Activated naive CD8-positive, alpha-beta T cell treated with anti-CD3 and anti-CD28 coated beads, Interleukin-2, amount 10 ng/mL, durations not matched to agents 7 days and 5 days (primary cell): ENCODE measurements around the gene PSEN2. TPM values are rescaled to one million over a fixed set of nuclear protein-coding genes. Genes with fewer than 3 reads are reported as not detected.

Experiments used
- ATAC-seq: fragments of 150-1000 bp; cut with Tn5 transposase; one replicate; pipeline ENCODE4 v1.10.0; 2021; ENCODE audit warnings: low read depth, moderate library complexity
- POLR2A ChIA-PET: fragments of 350-600 bp; sonication (Branson Sonifier 250); formaldehyde crosslinking; loops from one replicate; lab custom pipeline; 2021; ENCODE audit warnings: antibody characterized with exemption; lab: Charles Lee
- DNase-seq: peaks from one replicate; pipeline ENCODE4 v3.0.0; 2021
- H3K27ac Mint-ChIP-seq: one replicate; pipeline ENCODE4 v1.8.0; 2022; ENCODE audit warnings: mild to moderate bottlenecking, mixed read lengths
- H3K27me3 Mint-ChIP-seq: one replicate; pipeline ENCODE4 v1.8.0; 2022; ENCODE audit warnings: mild to moderate bottlenecking, moderate library complexity, mixed read lengths
- H3K36me3 Mint-ChIP-seq: one replicate; pipeline ENCODE4 v1.8.0; 2021; ENCODE audit warnings: mild to moderate bottlenecking, mixed read lengths
- H3K4me1 Mint-ChIP-seq: one replicate; pipeline ENCODE4 v1.8.0; 2021; ENCODE audit warnings: mixed read lengths
- H3K4me3 Mint-ChIP-seq: one replicate; pipeline ENCODE4 v1.8.0; 2022; ENCODE audit warnings: mild to moderate bottlenecking, moderate library complexity, mixed read lengths
- H3K9me3 Mint-ChIP-seq: one replicate; pipeline ENCODE4 v1.8.0; 2021; ENCODE audit warnings: mixed read lengths
- total RNA-seq, 2 experiments: library from RNA; stranded (reverse); gene quantifications; one replicate each; pipeline ENCODE4 v1.2.3, GENCODE V29; 2021

The PSEN2 gene
- total RNA-seq, 2 experiments from 2014 or later, result 6.4 to 7.2 TPM

DNA sequence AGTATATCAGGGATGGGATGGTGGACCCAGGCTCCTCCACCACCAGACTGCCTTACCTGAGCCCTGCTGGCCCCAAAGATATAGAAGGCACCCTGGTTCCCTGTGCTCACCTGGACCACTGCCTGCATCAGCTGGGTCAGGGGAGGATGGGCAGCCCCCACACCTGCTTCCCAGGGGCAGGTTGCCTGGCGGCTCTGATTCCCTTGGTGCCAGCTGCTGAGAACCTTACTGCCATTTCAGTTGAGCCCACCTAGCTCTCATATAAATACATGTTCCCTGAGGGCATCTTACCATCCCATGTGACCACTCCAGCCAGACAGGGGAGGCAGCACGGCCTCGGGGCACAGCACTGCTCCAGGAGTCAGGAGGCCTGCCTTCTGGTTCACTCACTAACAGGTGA, 24.4 kb downstream of the PSEN2 start:
- H3K36me3 Mint-ChIP-seq, result no peaks in the 10 kb centered on the region
- no peak overlapping the region for H3K4me3 Mint-ChIP-seq
- POLR2A ChIA-PET, result no interaction called here
- ATAC-seq, result no peak
- H3K4me1 Mint-ChIP-seq, result no peaks in the 10 kb centered on the region
- no peaks in the 10 kb centered on the region for H3K27me3 Mint-ChIP-seq
- no peak for DNase-seq
- no peaks in the 10 kb centered on the region for H3K9me3 Mint-ChIP-seq
- no peak overlapping the region for H3K27ac Mint-ChIP-seq

DNA sequence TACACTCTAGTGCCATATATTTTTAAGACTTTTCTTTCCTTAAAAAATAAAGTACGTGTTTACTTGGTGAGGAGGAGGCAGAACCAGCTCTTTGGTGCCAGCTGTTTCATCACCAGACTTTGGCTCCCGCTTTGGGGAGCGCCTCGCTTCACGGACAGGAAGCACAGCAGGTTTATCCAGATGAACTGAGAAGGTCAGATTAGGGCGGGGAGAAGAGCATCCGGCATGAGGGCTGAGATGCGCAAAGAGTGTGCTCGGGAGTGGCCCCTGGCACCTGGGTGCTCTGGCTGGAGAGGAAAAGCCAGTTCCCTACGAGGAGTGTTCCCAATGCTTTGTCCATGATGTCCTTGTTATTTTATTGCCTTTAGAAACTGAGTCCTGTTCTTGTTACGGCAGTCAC, 25.2 kb downstream of the PSEN2 start:
- no peak overlapping the region for H3K4me3 Mint-ChIP-seq
- H3K36me3 Mint-ChIP-seq, result no peaks in the 10 kb centered on the region
- POLR2A ChIA-PET, result no interaction called here
- no peaks in the 10 kb centered on the region for H3K4me1 Mint-ChIP-seq
- H3K9me3 Mint-ChIP-seq, result no peaks in the 10 kb centered on the region
- DNase-seq (no peak), ATAC-seq (no peak)
- no peaks in the 10 kb centered on the region for H3K27me3 Mint-ChIP-seq
- no peak overlapping the region for H3K27ac Mint-ChIP-seq

DNA sequence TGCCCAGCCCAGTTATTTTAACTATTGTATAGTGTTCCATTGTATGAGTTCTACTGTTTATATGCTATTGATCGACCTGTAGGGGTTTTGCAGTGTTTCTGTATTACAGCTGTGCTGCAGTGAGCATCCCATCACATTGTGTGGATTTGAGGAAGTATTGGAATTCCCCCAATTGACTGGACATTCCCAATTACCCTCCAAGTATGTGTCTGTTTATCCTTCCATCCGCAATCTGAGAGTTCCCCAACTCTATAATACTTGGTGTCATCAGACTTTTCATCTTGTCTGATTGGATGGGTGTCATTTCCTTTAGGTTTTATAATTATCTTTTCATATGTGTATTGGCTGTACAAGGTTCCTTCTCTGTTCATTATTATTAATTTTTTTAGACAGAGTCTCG, 27.8 kb downstream of the PSEN2 start:
- Mint-ChIP-seq H3K36me3 (no peaks in the 10 kb centered on the region), H3K4me3 (no peak overlapping the region), H3K9me3 (no peaks in the 10 kb centered on the region), H3K4me1 (no peaks in the 10 kb centered on the region), H3K27ac (no peak overlapping the region), H3K27me3 (no peaks in the 10 kb centered on the region)
- ATAC-seq (no peak), DNase-seq (no peak)
- POLR2A ChIA-PET, result interaction anchor here (0.5 kb wide), 1 partner anchor 41 kb away, joined by 3 read pairs; no protein-coding TSS in a partner anchor

DNA sequence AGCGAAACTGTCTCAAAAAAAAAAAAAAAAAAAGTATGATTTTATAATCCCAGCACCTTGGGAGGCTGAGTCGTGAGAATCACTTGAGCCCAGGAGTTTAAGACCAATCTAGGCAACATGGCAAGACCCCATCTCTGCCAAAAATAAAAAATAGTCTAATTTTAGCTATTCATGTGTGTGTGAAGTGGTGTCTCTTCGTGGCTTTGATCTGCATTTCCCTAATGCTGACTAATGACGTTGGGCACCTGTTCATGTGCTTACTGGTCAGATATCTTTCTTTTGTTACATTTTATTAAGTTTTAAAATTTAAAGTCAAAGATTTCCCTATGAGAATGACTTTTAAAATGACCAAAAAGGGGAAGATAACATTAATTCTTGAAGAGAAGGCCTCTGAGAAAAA, 31.0 kb downstream of the PSEN2 start:
- Mint-ChIP-seq H3K27ac (no peak overlapping the region), H3K36me3 (no peaks in the 10 kb centered on the region), H3K27me3 (no peaks in the 10 kb centered on the region), H3K4me1 (no peaks in the 10 kb centered on the region), H3K9me3 (no peaks in the 10 kb centered on the region), H3K4me3 (no peak overlapping the region)
- DNase-seq, result no peak
- POLR2A ChIA-PET, result no interaction called here
- no peak for ATAC-seq

DNA sequence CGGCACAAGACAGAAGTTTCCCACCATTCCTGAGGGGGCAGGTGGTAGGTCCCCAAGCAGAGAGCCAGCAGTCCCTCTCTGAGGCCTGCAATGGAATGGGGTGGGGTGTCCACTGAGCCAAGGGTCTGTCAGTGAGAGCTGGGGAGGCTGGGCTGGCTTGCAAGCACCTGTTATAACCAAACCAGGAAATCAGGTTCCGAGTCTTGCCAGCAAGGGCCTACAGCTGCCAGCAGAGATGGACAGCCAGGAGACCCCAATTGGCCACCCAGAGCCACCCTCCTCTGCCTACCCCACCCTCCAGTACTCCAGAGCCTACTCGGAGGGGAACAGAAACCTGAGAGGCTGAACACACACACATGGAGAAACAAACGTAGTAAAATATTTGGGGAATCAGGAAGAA, 32.2 kb downstream of the PSEN2 start:
- Mint-ChIP-seq H3K4me1 (no peaks in the 10 kb centered on the region), H3K27ac (no peak overlapping the region), H3K27me3 (no peaks in the 10 kb centered on the region), H3K4me3 (no peak overlapping the region), H3K36me3 (no peaks in the 10 kb centered on the region), H3K9me3 (no peaks in the 10 kb centered on the region)
- POLR2A ChIA-PET, result no interaction called here
- DNase-seq (no peak), ATAC-seq (no peak)

DNA sequence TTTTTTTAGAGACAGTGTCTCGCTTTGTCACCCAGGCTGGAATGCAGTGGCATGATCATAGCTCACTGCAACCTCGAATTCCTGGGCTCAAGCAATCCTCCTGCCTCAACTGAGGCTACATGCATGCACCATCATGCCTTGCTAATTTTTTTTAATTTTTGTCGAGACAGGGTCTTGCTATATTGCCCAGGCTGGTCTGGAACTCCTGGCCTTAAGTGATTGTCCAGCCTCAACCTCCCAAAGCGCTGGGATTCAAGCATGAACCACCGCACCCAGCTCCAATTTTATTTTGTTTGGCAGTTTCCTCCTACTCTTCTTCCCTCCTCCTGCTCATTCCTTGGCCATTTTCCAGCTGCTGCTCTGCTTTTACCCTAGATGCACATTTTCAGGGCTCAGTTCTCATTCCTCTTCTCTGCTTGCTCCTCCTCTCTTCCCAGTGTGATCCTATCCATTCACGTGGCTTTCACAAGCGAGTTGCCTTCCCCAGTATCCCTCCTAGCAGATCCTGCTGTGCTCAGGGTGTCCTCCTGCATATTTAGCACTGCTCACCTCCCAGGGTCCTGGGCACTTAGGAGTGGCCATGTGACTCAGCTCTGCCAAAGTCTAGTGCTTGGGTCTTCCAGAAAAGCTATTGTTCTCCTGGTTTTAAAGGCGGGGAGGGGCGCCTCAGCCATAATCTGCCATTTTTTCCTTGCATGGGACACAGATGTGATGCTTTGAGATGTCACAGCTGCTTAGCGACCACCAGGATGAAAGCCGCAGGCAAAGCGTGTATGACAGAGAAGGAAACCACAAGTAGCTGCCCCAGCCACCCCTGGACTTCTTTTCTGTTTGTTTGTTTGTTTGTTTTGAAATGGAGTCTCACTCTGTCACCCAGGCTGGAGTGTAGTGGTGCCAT, 33.7 kb downstream of the PSEN2 start:
- Mint-ChIP-seq H3K4me3 (no peak overlapping the region), H3K36me3 (no peaks in the 10 kb centered on the region), H3K9me3 (no peaks in the 10 kb centered on the region), H3K4me1 (no peaks in the 10 kb centered on the region), H3K27me3 (no peaks in the 10 kb centered on the region), H3K27ac (no peak overlapping the region)
- POLR2A ChIA-PET, result interaction anchor here (0.5 kb wide), 1 partner anchor 35 kb away, joined by 7 read pairs; no protein-coding TSS in a partner anchor
- no peak for DNase-seq
- no peak for ATAC-seq

DNA sequence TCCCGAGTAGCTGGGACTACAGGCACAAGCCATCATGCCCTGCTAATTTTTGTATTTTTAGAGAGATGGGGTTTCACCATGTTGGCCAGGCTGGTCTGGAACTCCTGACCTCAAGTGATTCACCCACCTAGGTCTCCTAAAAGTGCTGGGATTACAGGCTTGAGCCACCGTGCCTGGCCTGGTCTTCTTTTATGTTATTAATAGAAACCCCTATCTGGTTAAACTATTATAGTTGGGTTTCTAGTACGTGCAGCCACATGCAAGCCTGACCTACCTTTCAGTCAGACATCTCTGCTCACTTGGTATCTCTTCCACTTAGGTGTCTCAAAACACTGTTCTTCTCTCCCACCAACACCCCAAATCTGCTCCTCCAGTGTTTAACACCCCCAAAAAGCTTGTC, 34.4 kb downstream of the PSEN2 start:
- POLR2A ChIA-PET, result interaction anchor here (0.5 kb wide), 1 partner anchor 34 kb away, joined by 7 read pairs; no protein-coding TSS in a partner anchor
- Mint-ChIP-seq H3K36me3 (no peaks in the 10 kb centered on the region), H3K4me1 (no peaks in the 10 kb centered on the region), H3K4me3 (no peak overlapping the region), H3K27me3 (no peaks in the 10 kb centered on the region), H3K27ac (no peak overlapping the region), H3K9me3 (no peaks in the 10 kb centered on the region)
- no peak for DNase-seq
- no peak for ATAC-seq

DNA sequence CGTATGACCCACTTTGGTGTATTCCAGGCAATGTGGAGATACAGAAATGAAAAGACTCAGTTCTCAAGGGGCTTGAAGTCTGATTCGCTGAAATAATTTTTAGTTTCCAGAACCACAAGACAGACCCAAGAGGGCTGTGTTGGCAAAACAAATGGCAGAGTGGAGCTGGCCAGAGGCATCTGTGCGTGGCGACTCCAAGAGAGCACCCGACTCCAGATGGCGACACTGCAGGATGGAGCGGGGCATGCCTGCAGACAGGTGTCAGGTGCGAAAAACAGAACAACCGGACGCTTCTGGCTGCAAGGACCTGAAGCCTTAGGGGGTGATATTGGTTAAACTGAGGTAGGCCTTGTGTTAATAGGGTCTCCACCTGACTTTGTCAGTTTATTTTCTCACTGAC, 38.0 kb downstream of the PSEN2 start:
- POLR2A ChIA-PET, result no interaction called here
- no peaks in the 10 kb centered on the region for H3K27me3 Mint-ChIP-seq
- H3K27ac Mint-ChIP-seq, result no peak overlapping the region

DNA sequence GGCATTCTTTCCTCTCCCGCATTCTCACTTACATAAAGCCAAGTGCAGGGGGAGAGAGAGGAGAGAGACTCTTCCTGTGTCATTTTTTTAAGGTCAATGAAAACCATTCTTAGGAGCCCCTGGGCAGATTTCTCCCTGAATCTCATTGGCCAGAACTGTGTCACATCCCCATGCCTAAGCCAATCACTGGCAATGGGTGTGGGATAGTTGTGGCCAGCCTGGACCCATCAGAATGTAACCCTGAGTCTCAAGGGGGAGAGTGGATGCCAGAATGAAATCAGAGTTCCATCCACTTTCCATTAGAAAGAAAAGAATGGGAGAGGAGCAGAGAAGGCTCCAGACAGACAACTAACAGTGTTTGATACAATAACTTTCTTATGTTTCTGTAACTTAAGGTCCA, 38.5 kb downstream of the PSEN2 start:
- no peaks in the 10 kb centered on the region for H3K9me3 Mint-ChIP-seq
- no peaks in the 10 kb centered on the region for H3K4me1 Mint-ChIP-seq
- H3K27ac Mint-ChIP-seq, result no peak overlapping the region
- DNase-seq, result no peak
- POLR2A ChIA-PET, result no interaction called here
- no peaks in the 10 kb centered on the region for H3K27me3 Mint-ChIP-seq
- no peaks in the 10 kb centered on the region for H3K36me3 Mint-ChIP-seq
- no peak for ATAC-seq
- no peak overlapping the region for H3K4me3 Mint-ChIP-seq

More for the DNA sequence above, 38.0 kb downstream of the PSEN2 start:
- no peak overlapping the region for H3K4me3 Mint-ChIP-seq
- DNase-seq, result no peak
- no peaks in the 10 kb centered on the region for H3K9me3 Mint-ChIP-seq
- no peaks in the 10 kb centered on the region for H3K36me3 Mint-ChIP-seq
- no peak for ATAC-seq
- no peaks in the 10 kb centered on the region for H3K4me1 Mint-ChIP-seq

DNA sequence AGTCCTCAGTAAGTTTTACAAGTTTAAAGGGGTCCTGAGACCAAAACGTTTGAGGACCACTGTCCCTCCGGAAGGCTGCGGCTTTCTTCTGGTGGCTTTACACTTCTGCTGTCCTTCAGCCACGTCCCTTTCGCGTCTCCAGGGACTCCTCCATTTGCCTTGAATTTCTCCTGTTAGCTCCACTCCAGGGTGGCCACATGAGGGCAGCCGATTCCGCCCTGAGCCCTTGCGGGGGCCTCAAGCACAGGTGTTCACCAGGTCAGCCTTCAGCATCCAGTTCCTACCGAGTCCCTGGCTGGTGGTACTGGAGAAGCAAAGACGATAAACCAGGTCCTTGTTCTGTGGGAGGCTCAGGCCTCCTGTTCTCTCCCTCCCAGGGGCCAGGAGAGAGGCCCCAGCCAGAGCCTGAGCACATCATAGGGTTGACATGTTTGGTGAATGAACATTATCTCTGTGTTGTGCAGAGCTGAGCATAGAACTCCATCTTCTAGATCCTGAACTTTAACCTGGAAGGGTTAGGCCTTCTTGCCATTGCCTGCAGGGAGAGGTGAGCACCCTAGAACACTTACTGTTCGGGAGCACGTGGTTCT, 42.3 kb downstream of the PSEN2 start:
- no peaks in the 10 kb centered on the region for H3K36me3 Mint-ChIP-seq
- POLR2A ChIA-PET, result interaction anchor here (1.1 kb wide), 1 partner anchor 201 kb away, joined by 3 read pairs; no protein-coding TSS in a partner anchor
- ATAC-seq, result peak; percentile 80
- no peak overlapping the region for H3K4me3 Mint-ChIP-seq
- peak; percentile 51 for DNase-seq
- H3K9me3 Mint-ChIP-seq, result no peaks in the 10 kb centered on the region
- no peaks in the 10 kb centered on the region for H3K27me3 Mint-ChIP-seq
- no peaks in the 10 kb centered on the region for H3K4me1 Mint-ChIP-seq
- H3K27ac Mint-ChIP-seq, result no peak overlapping the region

DNA sequence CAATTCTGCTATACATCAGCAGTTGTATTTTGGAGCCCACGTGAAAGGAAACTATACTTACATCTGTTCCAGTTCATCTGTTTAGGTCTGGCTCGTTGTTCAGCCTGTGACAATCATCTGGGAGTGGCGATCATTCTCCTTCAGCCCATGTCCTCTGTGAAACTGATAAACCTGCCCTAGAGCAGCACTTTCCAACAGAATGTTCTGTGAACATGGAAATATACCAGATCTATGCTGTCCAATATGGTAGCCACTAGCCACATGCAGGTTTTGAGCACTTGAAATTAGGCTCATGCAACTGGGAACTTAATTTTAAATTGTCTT, 45.2 kb downstream of the PSEN2 start:
- H3K9me3 Mint-ChIP-seq, result no peaks in the 10 kb centered on the region
- no peak for ATAC-seq
- DNase-seq, result no peak
- POLR2A ChIA-PET, result no interaction called here
- no peak overlapping the region for H3K4me3 Mint-ChIP-seq
- H3K36me3 Mint-ChIP-seq, result no peaks in the 10 kb centered on the region
- no peaks in the 10 kb centered on the region for H3K27me3 Mint-ChIP-seq
- no peak overlapping the region for H3K27ac Mint-ChIP-seq
- H3K4me1 Mint-ChIP-seq, result no peaks in the 10 kb centered on the region

DNA sequence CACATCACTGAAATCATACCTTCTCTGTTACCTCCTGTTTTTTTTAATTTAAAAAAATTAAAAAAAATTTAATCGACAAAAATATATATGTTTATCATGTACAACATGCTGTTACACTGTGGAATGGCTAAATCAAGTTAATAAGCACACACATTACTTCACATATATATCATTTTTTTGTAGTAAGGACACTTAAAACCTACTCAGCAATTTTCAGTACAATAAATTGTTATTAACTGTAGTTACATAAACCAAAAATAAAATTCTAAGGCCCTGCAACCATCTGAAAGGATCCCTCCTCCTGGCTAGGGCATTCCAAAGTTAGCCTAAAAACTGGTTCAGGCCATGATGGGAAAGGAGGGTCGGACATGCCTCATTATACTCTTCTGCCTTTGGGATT, 46.1 kb downstream of the PSEN2 start:
- no peak for ATAC-seq
- Mint-ChIP-seq H3K27ac (no peak overlapping the region), H3K4me3 (no peak overlapping the region), H3K27me3 (no peaks in the 10 kb centered on the region), H3K9me3 (no peaks in the 10 kb centered on the region), H3K4me1 (no peaks in the 10 kb centered on the region), H3K36me3 (no peaks in the 10 kb centered on the region)
- POLR2A ChIA-PET, result no interaction called here
- no peak for DNase-seq

DNA sequence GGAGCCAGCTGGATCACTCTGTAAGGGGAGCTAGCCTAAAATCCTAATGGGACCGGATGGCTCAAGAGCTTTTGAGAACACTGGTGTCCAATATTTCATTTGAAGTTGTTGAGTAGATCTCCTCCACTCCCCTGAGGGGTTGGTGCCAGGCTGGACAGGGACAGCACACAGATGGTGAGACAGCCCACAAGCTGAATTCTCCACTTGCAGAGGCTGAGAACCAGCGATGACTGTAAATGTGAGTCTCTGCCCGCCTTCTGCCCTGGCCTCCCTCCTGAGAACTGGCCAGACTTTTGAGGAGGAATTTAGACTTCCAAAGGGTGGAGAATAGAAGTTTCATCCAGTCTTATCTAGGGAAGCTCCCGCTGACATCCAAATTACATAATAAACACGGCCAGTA, 49.2 kb downstream of the PSEN2 start:
- H3K27ac Mint-ChIP-seq, result no peak overlapping the region
- DNase-seq (no peak), ATAC-seq (no peak)
- H3K36me3 Mint-ChIP-seq, result no peaks in the 10 kb centered on the region
- H3K4me3 Mint-ChIP-seq, result no peak overlapping the region
- no peaks in the 10 kb centered on the region for H3K4me1 Mint-ChIP-seq
- no peaks in the 10 kb centered on the region for H3K27me3 Mint-ChIP-seq
- POLR2A ChIA-PET, result no interaction called here
- H3K9me3 Mint-ChIP-seq, result no peaks in the 10 kb centered on the region

DNA sequence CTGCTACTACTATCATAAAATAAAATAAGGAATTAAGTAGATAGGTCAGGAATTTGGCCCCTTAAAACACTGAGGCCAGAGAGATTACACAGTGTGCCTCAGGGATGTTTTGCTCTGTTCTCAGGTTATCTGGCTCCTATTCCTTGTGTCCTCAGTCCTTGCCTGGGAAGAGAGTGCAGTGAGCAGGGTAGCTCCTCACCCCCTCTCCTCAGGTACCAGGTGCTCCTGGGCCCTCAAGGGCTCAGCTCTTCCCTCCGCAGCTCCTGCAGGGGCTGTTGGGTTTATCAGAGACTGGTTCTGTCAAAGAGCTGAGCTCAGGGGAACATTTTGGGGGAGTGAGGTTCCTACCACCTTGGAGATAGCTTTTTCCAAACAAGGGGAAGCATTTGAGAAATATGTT, 49.6 kb downstream of the PSEN2 start:
- DNase-seq, result no peak
- H3K9me3 Mint-ChIP-seq, result no peaks in the 10 kb centered on the region
- no peak for ATAC-seq
- H3K27ac Mint-ChIP-seq, result no peak overlapping the region
- no peaks in the 10 kb centered on the region for H3K27me3 Mint-ChIP-seq
- POLR2A ChIA-PET, result no interaction called here
- no peaks in the 10 kb centered on the region for H3K36me3 Mint-ChIP-seq
- no peak overlapping the region for H3K4me3 Mint-ChIP-seq
- H3K4me1 Mint-ChIP-seq, result no peaks in the 10 kb centered on the region
